HEK293 (cell line): ENCODE measurements around the gene MOB2.

ENCODE experiments used
- CTCF ChIA-PET: fragments of 350-600 bp; formaldehyde crosslinking; extraction: SDS; loops from one replicate; lab custom pipeline; 2021; ENCODE audit warnings: antibody characterized with exemption; lab: Yijun Ruan, JAX
- POLR2A ChIA-PET: fragments of 300-600 bp; formaldehyde crosslinking; extraction: SDS; loops from one replicate; lab custom pipeline; 2020; ENCODE audit warnings: antibody characterized with exemption, inconsistent platforms; lab: Yijun Ruan, JAX
- H3K27ac ChIP-seq: fragments of 200-500 bp; sonication (Bioruptor generic); 2 replicates; pipeline ENCODE4 v1.5.1; 2014; ENCODE audit warnings: low read depth, low read length, control low read depth, inconsistent platforms; ENCODE audit errors: extremely low read depth
- H3K36me3 ChIP-seq, 2 experiments: fragments of 200-500 bp in 1 of 2; sonication (Bioruptor generic) in 1 of 2; 1 replicate in 1 of 2; 2 replicates in 1 of 2; pipeline ENCODE4 v1.5.1; 2014 to 2017; ENCODE audit warnings: inconsistent platforms in 2 of 2, low read length in 2 of 2; ENCODE audit not compliant: control insufficient read depth in 2 of 2, insufficient read depth in 1 of 2
- H3K4me1 ChIP-seq: fragments of 200-500 bp; sonication (Bioruptor generic); 2 replicates; pipeline ENCODE4 v1.5.1; 2014; ENCODE audit warnings: mild to moderate bottlenecking, low read length, inconsistent platforms; ENCODE audit not compliant: control insufficient read depth, insufficient read depth
- H3K4me3 ChIP-seq: 2 replicates; pipeline ENCODE4 v1.5.1; 2011; ENCODE audit warnings: low read depth, mild to moderate bottlenecking, control low read depth, low read length, moderate library complexity
- H3K9me3 ChIP-seq: fragments of 200-500 bp; sonication (Bioruptor generic); 2 replicates; pipeline ENCODE4 v1.5.1; 2014; ENCODE audit warnings: low read depth, low read length, inconsistent platforms; ENCODE audit not compliant: control insufficient read depth, insufficient read depth
- GLI2 ChIP-seq: fragments of 450-650 bp; formaldehyde crosslinking; IDR thresholded peaks from 2 replicates; pipeline ENCODE4; 2017; ENCODE audit warnings: missing biosample characterization, missing genetic modification characterization, low read depth, borderline replicate concordance
- GLIS2 ChIP-seq: fragments of 450-650 bp; formaldehyde crosslinking; IDR thresholded peaks from 2 replicates; pipeline ENCODE4 v1.5.1; 2016; ENCODE audit warnings: missing biosample characterization, missing genetic modification characterization
- KLF16 ChIP-seq: fragments of 450-650 bp; formaldehyde crosslinking; IDR thresholded peaks from 2 replicates; pipeline ENCODE4 v1.5.1; 2017; ENCODE audit warnings: missing biosample characterization, missing genetic modification characterization
- MYNN ChIP-seq: fragments of 450-650 bp; formaldehyde crosslinking; IDR thresholded peaks from 2 replicates; pipeline ENCODE4 v1.5.1; 2016; ENCODE audit warnings: missing biosample characterization, missing genetic modification characterization, borderline replicate concordance
- RBAK ChIP-seq: fragments of 450-650 bp; formaldehyde crosslinking; IDR thresholded peaks from 2 replicates; pipeline ENCODE4 v1.5.1; 2016; ENCODE audit warnings: missing biosample characterization, missing genetic modification characterization
- ZBTB8A ChIP-seq: fragments of 450-650 bp; formaldehyde crosslinking; IDR thresholded peaks from 2 replicates; pipeline ENCODE4 v1.5.1; 2016; ENCODE audit warnings: missing biosample characterization, missing genetic modification characterization
- ZFHX2 ChIP-seq: fragments of 450-650 bp; formaldehyde crosslinking; conservative IDR thresholded peaks from 2 replicates; pipeline ENCODE4 v1.5.1; 2016; ENCODE audit warnings: missing biosample characterization, missing genetic modification characterization
- ZFP3 ChIP-seq: fragments of 450-650 bp; formaldehyde crosslinking; IDR thresholded peaks from 2 replicates; pipeline ENCODE4 v1.5.1; 2016; ENCODE audit warnings: low read depth, missing biosample characterization, missing genetic modification characterization
- ZIC2 ChIP-seq: fragments of 450-650 bp; formaldehyde crosslinking; IDR thresholded peaks from 2 replicates; pipeline ENCODE4 v1.5.1; 2016; ENCODE audit warnings: missing biosample characterization, missing genetic modification characterization
- ZNF140 ChIP-seq: fragments of 450-650 bp; formaldehyde crosslinking; IDR thresholded peaks from 2 replicates; pipeline ENCODE4 v1.5.1; 2016; ENCODE audit warnings: missing biosample characterization, missing genetic modification characterization
- ZNF214 ChIP-seq: fragments of 450-650 bp; formaldehyde crosslinking; IDR thresholded peaks from 2 replicates; pipeline ENCODE4 v1.5.1; 2017; ENCODE audit warnings: missing biosample characterization, mild to moderate bottlenecking, missing genetic modification characterization, borderline replicate concordance
- ZNF223 ChIP-seq: fragments of 450-650 bp; formaldehyde crosslinking; IDR thresholded peaks from 2 replicates; pipeline ENCODE4 v1.5.1; 2016; ENCODE audit warnings: missing biosample characterization, missing genetic modification characterization
- ZNF24 ChIP-seq: fragments of 450-650 bp; formaldehyde crosslinking; IDR thresholded peaks from 2 replicates; pipeline ENCODE4 v1.5.1; 2016; ENCODE audit warnings: missing biosample characterization, missing genetic modification characterization
- ZNF335 ChIP-seq: fragments of 450-650 bp; formaldehyde crosslinking; conservative IDR thresholded peaks from 2 replicates; pipeline ENCODE4 v1.5.1; 2016; ENCODE audit warnings: missing biosample characterization, missing genetic modification characterization
- ZNF449 ChIP-seq: fragments of 450-650 bp; formaldehyde crosslinking; IDR thresholded peaks from 2 replicates; pipeline ENCODE4 v1.5.1; 2017; ENCODE audit warnings: missing biosample characterization, mild to moderate bottlenecking, missing genetic modification characterization, moderate library complexity
- ZNF561 ChIP-seq: fragments of 450-650 bp; IDR thresholded peaks from 2 replicates; pipeline ENCODE4 v1.5.1; 2018; ENCODE audit warnings: missing biosample characterization, missing genetic modification characterization, borderline replicate concordance
- ZNF623 ChIP-seq: fragments of 450-650 bp; formaldehyde crosslinking; IDR thresholded peaks from 2 replicates; pipeline ENCODE4 v1.5.1; 2016; ENCODE audit warnings: missing biosample characterization, missing genetic modification characterization
- ZNF626 ChIP-seq: fragments of 450-650 bp; sonication (Bioruptor Pico); formaldehyde crosslinking; IDR thresholded peaks from 2 replicates; pipeline ENCODE4 v1.5.1; 2018; ENCODE audit warnings: missing biosample characterization, missing genetic modification characterization, inconsistent platforms
- ZNF701 ChIP-seq: fragments of 450-650 bp; formaldehyde crosslinking; IDR thresholded peaks from 2 replicates; pipeline ENCODE4 v1.5.1; 2016; ENCODE audit warnings: missing biosample characterization, missing genetic modification characterization
- ZNF785 ChIP-seq: fragments of 450-650 bp; formaldehyde crosslinking; IDR thresholded peaks from 2 replicates; pipeline ENCODE4 v1.5.1; 2016; ENCODE audit warnings: missing biosample characterization, missing genetic modification characterization
- ZSCAN16 ChIP-seq: fragments of 450-650 bp; formaldehyde crosslinking; IDR thresholded peaks from 2 replicates; pipeline ENCODE4 v1.5.1; 2016; ENCODE audit warnings: missing biosample characterization, missing genetic modification characterization
- TF ChIP-seq, protein P1 (sequence below): fragments of 450-650 bp; formaldehyde crosslinking; IDR thresholded peaks from 2 replicates; pipeline ENCODE4 v1.5.1; 2016; ENCODE audit warnings: missing biosample characterization, missing genetic modification characterization
- TF ChIP-seq, protein P2 (sequence below): fragments of 450-650 bp; formaldehyde crosslinking; IDR thresholded peaks from 2 replicates; pipeline ENCODE4 v1.5.1; 2016; ENCODE audit warnings: missing biosample characterization, missing genetic modification characterization
- TF ChIP-seq, protein P3 (sequence below): fragments of 450-650 bp; formaldehyde crosslinking; IDR thresholded peaks from 2 replicates; pipeline ENCODE4 v1.5.1; 2016; ENCODE audit warnings: missing biosample characterization, missing genetic modification characterization

MOB2 gene

DNA sequence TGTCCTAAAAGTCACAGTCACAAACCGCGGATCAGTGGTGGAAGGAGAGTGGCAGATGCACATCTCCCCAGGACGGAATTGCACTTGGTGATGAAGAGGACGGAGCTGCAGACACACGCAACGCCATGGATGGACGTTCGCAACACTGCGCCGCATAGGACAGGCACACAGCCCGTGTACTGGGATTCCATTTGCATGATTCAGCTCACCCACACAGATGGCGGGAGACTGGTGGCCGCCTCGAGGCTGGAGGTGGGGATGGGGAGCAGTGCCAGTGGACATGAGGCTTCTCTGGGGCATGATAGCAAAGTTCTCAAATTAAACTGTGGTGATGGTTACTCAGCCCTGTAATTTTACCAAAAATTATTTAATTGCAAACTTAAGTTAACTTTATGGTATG lies 48.1 kb upstream of the MOB2 start:
- Histone ChIP-seq H3K4me1 (no peaks in the 10 kb centered on the region), H3K36me3 (peaks cover 0 to 32% of the 10 kb centered on the region in 2 experiments; a peak in 1 of 3 replicates), H3K4me3 (no peak overlapping the region), H3K27ac (no peak overlapping the region), H3K9me3 (no peaks in the 10 kb centered on the region)
- CTCF ChIA-PET: interaction anchor here (0.5 kb wide), 1 partner anchor 51 kb away, joined by 3 read pairs; the partner anchor contains the start of gene KRTAP5-1
- TF ChIP-seq ZNF335 (tag by site-specific recombination): no peak
- no peak for TF ChIP-seq ZSCAN16 (tag by site-specific recombination)
- TF ChIP-seq KLF16 (tag by site-specific recombination): no peak
- TF ChIP-seq MYNN (tag by site-specific recombination): no peak
- no peak for TF ChIP-seq ZNF214 (tag by site-specific recombination)
- TF ChIP-seq ZIC2 (tag by site-specific recombination): no peak
- TF ChIP-seq ZNF785 (tag by site-specific recombination): no peak
- TF ChIP-seq ZFHX2 (tag by site-specific recombination): no peak
- TF ChIP-seq, protein P1, sequence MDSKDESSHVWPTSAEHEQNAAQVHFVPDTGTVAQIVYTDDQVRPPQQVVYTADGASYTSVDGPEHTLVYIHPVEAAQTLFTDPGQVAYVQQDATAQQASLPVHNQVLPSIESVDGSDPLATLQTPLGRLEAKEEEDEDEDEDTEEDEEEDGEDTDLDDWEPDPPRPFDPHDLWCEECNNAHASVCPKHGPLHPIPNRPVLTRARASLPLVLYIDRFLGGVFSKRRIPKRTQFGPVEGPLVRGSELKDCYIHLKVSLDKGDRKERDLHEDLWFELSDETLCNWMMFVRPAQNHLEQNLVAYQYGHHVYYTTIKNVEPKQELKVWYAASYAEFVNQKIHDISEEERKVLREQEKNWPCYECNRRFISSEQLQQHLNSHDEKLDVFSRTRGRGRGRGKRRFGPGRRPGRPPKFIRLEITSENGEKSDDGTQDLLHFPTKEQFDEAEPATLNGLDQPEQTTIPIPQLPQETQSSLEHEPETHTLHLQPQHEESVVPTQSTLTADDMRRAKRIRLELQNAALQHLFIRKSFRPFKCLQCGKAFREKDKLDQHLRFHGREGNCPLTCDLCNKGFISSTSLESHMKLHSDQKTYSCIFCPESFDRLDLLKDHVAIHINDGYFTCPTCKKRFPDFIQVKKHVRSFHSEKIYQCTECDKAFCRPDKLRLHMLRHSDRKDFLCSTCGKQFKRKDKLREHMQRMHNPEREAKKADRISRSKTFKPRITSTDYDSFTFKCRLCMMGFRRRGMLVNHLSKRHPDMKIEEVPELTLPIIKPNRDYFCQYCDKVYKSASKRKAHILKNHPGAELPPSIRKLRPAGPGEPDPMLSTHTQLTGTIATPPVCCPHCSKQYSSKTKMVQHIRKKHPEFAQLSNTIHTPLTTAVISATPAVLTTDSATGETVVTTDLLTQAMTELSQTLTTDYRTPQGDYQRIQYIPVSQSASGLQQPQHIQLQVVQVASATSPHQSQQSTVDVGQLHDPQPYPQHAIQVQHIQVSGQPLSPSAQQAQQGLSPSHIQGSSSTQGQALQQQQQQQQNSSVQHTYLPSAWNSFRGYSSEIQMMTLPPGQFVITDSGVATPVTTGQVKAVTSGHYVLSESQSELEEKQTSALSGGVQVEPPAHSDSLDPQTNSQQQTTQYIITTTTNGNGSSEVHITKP: no peak
- TF ChIP-seq, protein P2, sequence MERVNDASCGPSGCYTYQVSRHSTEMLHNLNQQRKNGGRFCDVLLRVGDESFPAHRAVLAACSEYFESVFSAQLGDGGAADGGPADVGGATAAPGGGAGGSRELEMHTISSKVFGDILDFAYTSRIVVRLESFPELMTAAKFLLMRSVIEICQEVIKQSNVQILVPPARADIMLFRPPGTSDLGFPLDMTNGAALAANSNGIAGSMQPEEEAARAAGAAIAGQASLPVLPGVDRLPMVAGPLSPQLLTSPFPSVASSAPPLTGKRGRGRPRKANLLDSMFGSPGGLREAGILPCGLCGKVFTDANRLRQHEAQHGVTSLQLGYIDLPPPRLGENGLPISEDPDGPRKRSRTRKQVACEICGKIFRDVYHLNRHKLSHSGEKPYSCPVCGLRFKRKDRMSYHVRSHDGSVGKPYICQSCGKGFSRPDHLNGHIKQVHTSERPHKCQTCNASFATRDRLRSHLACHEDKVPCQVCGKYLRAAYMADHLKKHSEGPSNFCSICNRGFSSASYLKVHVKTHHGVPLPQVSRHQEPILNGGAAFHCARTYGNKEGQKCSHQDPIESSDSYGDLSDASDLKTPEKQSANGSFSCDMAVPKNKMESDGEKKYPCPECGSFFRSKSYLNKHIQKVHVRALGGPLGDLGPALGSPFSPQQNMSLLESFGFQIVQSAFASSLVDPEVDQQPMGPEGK (tag by site-specific recombination): no peak
- no peak for TF ChIP-seq ZNF223 (tag by site-specific recombination)
- no peak for TF ChIP-seq ZBTB8A (tag by site-specific recombination)
- no peak for TF ChIP-seq RBAK (tag by site-specific recombination)
- TF ChIP-seq ZNF623 (tag by site-specific recombination): no peak
- no peak for TF ChIP-seq ZNF140 (tag by site-specific recombination)
- no peak for TF ChIP-seq ZNF24 (tag by site-specific recombination)
- no peak for TF ChIP-seq ZNF561 (tag by site-specific recombination)
- TF ChIP-seq ZNF626 (tag by site-specific recombination): no peak
- POLR2A ChIA-PET: no interaction called here

DNA sequence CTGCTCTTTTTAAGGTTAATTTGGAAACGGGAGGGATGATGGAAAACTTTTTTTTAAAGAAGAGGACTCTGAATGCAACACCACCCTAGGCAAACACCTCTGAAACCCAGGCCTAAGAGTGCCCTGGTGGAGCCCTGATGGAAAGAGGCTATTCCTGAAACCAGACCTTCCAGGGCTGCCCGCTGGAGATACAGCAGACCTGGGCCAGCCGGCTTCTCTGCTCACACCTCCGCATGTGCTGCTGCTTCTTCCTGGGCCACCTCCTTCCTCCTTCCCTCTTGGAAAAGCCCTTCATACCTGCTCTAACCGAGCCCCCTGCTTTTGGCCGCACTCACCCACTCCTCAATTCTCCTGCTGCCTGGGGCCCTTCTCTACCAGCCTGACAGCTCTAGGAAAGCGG lies 47.6 kb upstream of the MOB2 start:
- CTCF ChIA-PET: no interaction called here
- Histone ChIP-seq H3K4me3 (no peak overlapping the region), H3K36me3 (peaks cover 0 to 32% of the 10 kb centered on the region in 2 experiments; a peak in 1 of 3 replicates), H3K4me1 (no peaks in the 10 kb centered on the region), H3K9me3 (no peaks in the 10 kb centered on the region), H3K27ac (no peak overlapping the region)
- POLR2A ChIA-PET: no interaction called here
- TF ChIP-seq, protein P1: no peak
- no peak for TF ChIP-seq GLIS2
- no peak for TF ChIP-seq GLI2
- no peak for TF ChIP-seq ZNF623 (tag by site-specific recombination)
- TF ChIP-seq ZNF449 (tag by site-specific recombination): no peak
- TF ChIP-seq, protein P3, sequence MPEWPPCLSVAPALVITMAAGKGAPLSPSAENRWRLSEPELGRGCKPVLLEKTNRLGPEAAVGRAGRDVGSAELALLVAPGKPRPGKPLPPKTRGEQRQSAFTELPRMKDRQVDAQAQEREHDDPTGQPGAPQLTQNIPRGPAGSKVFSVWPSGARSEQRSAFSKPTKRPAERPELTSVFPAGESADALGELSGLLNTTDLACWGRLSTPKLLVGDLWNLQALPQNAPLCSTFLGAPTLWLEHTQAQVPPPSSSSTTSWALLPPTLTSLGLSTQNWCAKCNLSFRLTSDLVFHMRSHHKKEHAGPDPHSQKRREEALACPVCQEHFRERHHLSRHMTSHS (tag by site-specific recombination): no peak
- no peak for TF ChIP-seq ZFP3 (tag by site-specific recombination)
- TF ChIP-seq MYNN (tag by site-specific recombination): no peak
- no peak for TF ChIP-seq ZNF701
